Activated CD4-positive, alpha-beta T cell treated with anti-CD3 and anti-CD28 coated beads for 24 hours (primary cell): ENCODE results near the gene SLC41A3.
"Not testable (repeated sequence)": the region's sequence is repeated elsewhere in the genome, so short reads cannot be mapped to it uniquely, and the experiment has no call there.

Experiments
- DNase-seq, 2 donors: peaks; one replicate each; pipeline ENCODE4 v3.0.0-alpha.2; 2020; ENCODE audit warnings: low read depth in 2 of 2

SLC41A3 gene

DNA sequence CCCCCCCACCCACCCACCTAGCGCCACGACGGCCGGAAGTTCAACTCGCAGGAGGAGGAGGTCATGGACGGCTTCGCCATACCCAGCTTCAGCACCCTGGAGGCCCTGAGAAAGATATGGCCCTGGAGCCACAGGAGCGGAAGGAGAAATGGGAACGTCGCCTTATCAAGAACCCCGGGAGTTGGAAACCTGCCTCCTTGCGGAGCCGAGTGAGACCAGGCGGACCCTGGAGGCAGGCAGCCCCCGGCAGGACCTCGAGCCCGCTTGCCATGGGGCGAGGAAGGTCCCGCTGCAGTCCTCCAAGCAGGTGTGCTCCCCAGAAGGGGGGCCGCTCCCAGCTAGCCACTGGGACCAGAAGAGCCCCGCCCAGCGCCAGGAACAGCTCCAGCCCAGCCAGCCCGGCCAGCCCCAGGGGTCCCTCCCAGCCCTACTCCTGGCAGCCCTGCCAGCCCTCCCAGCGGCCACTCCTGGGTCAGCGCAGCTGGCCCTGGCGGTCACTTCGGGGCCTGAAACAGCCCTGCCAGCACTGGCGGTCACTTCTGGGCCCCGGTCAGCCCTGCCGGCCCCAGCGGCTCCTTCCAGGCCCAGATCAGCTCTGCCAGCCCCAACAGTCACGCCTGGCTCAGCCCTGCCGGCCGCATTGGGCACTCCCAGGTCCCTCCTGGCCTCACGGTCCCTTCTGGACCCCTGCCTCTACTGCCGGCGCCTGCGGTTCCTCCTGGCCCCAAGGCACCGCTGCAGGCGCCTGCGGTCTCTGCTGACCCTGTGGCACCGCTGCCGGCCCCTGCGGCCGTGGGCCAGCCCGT, 125.2 kb downstream of the SLC41A3 start:
- no peak for DNase-seq

DNA sequence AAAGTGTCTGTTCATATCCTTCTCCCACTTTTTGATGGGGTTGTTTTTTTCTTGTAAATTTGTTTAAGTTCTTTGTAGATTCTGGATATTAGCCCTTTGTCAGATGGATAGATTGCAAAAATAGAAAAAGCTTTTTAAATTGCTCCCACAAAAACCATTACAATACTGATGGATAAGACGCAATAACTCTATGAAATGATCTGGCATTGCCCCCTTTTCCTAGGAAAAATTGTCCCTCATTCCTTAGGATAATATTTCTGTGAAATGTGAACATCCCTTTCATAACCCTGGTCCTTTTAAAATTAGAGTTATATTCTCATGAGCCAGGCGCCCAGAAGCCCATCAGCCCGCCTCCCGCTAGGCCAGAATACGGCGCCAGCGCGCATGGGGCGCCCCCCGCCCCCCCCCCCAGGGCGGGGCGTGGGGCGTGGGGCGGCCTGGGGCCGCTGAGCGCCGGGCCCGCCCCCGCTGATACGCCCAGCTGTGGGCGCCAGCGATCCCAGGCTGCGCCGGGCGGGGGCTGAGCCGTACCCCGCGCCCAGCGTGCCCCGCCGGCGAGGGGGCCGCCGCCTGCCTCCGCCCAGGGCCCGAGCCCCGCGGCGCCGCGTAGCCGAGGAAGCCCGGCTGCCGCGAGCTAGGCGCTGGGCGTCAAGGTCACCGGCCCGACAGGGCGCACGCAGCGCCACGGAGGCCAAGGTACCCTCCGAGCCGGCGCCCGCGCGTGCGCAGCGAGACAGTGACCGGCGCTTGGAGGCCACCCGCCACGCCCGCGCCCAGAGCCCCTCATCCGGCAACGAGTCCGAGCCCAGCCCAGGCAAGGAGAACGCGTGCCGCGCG, 126.0 kb downstream of the SLC41A3 start:
- no peak for DNase-seq

DNA sequence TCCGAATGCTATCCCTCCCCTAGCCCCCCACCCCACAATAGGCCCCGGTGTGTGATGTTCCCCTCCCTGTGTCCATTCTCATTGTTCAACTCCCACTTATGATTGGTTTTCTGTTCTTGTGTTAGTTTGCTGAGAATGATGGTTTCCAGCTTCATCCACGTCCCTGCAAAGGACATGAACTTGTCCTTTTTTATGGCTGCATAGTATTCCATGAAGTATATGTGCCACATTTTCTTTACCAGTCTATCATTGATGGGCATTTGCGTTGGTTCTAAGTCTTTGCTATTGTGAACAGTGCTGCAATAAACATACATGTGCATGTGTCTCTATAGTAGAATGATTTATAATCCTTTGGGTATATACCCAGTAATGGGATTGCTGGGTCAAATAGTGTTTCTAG, 126.9 kb downstream of the SLC41A3 start:
- not testable (repeated sequence) for DNase-seq
